Islet precursor cell (in vitro differentiated cells): ENCODE results near the gene PTGS1.

Source experiments
- DNase-seq: peaks from one replicate; pipeline ENCODE4 v3.0.0-alpha.2; 2018

Gene PTGS1

GRCh38 chr9:122376796-122377195 lies 6.0 kb downstream of the PTGS1 start:
- DNase-seq = no peak

- DNase-seq = no peak
Measured at GRCh38 chr9:122377241-122378164, 6.7 kb downstream of the PTGS1 start.

- no peak for DNase-seq
Measured at GRCh38 chr9:122378236-122378635, 7.4 kb downstream of the PTGS1 start.

GRCh38 chr9:122379340-122379739 lies 8.5 kb downstream of the PTGS1 start:
- DNase-seq = no peak

GRCh38 chr9:122380293-122380692 lies 9.5 kb downstream of the PTGS1 start:
- no peak for DNase-seq

- no peak for DNase-seq
Measured at GRCh38 chr9:122381206-122381950, 10.6 kb downstream of the PTGS1 start.

- no peak for DNase-seq
Measured at GRCh38 chr9:122382901-122383850, 12.4 kb downstream of the PTGS1 start.

GRCh38 chr9:122383992-122384461 lies 13.2 kb downstream of the PTGS1 start:
- DNase-seq = peak; percentile 45

GRCh38 chr9:122386311-122386872 lies 15.6 kb downstream of the PTGS1 start:
- no peak for DNase-seq

- DNase-seq = no peak
Measured at GRCh38 chr9:122387536-122387935, 16.7 kb downstream of the PTGS1 start.

- peak; percentile 19 for DNase-seq
Measured at GRCh38 chr9:122389195-122389594, 18.4 kb downstream of the PTGS1 start.

GRCh38 chr9:122389799-122390481 lies 19.1 kb downstream of the PTGS1 start:
- DNase-seq = peak; percentile 38

- peak; percentile 29 for DNase-seq
Measured at GRCh38 chr9:122392284-122392683, 21.5 kb downstream of the PTGS1 start.

GRCh38 chr9:122392714-122393113 lies 21.9 kb downstream of the PTGS1 start:
- no peak for DNase-seq

- DNase-seq = no peak
Measured at GRCh38 chr9:122393284-122393983, 22.6 kb downstream of the PTGS1 start.

- peak; percentile 61 for DNase-seq
Measured at GRCh38 chr9:122394265-122395125, 23.7 kb downstream of the PTGS1 start.

GRCh38 chr9:122396614-122397148 lies 25.9 kb downstream of the PTGS1 start:
- no peak for DNase-seq

GRCh38 chr9:122397749-122398148 lies 26.9 kb downstream of the PTGS1 start:
- no peak for DNase-seq

GRCh38 chr9:122398371-122398924 lies 27.6 kb downstream of the PTGS1 start:
- DNase-seq = no peak
